Measurements from ENCODE around the gene NOP14.

The NOP14 gene

DNA sequence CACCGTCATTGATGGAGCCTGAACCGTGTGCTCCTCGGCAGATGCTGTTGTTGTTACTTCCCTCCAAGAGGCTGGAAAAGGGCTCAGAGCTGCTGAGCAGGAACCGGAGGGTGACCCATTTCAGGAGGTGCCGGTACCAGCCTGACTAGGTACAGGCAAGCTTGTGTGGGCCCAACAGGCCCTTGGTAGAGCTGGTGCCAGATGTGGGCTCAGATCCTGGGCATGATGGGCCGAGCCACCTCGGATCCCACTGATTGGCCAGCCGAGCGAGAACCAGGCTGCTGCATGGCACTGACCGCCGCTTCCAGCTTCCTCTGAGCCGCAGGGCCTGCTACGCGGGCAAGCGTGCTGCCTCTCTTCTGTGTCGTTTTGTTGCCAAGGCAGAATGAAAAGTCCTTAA is 33.7 kb downstream of the NOP14 start:
- no peak for DNase-seq (ENCODE audit: low read depth)
- TF ChIP-seq, protein P1, sequence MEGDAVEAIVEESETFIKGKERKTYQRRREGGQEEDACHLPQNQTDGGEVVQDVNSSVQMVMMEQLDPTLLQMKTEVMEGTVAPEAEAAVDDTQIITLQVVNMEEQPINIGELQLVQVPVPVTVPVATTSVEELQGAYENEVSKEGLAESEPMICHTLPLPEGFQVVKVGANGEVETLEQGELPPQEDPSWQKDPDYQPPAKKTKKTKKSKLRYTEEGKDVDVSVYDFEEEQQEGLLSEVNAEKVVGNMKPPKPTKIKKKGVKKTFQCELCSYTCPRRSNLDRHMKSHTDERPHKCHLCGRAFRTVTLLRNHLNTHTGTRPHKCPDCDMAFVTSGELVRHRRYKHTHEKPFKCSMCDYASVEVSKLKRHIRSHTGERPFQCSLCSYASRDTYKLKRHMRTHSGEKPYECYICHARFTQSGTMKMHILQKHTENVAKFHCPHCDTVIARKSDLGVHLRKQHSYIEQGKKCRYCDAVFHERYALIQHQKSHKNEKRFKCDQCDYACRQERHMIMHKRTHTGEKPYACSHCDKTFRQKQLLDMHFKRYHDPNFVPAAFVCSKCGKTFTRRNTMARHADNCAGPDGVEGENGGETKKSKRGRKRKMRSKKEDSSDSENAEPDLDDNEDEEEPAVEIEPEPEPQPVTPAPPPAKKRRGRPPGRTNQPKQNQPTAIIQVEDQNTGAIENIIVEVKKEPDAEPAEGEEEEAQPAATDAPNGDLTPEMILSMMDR (IDR thresholded peaks at IDR 0.05; ENCODE audit: low read depth, low read length, missing control alignments), result no peak
- H3K4me3 ChIP-seq (ENCODE audit: low read depth, low read length), result no peak overlapping the region

DNA sequence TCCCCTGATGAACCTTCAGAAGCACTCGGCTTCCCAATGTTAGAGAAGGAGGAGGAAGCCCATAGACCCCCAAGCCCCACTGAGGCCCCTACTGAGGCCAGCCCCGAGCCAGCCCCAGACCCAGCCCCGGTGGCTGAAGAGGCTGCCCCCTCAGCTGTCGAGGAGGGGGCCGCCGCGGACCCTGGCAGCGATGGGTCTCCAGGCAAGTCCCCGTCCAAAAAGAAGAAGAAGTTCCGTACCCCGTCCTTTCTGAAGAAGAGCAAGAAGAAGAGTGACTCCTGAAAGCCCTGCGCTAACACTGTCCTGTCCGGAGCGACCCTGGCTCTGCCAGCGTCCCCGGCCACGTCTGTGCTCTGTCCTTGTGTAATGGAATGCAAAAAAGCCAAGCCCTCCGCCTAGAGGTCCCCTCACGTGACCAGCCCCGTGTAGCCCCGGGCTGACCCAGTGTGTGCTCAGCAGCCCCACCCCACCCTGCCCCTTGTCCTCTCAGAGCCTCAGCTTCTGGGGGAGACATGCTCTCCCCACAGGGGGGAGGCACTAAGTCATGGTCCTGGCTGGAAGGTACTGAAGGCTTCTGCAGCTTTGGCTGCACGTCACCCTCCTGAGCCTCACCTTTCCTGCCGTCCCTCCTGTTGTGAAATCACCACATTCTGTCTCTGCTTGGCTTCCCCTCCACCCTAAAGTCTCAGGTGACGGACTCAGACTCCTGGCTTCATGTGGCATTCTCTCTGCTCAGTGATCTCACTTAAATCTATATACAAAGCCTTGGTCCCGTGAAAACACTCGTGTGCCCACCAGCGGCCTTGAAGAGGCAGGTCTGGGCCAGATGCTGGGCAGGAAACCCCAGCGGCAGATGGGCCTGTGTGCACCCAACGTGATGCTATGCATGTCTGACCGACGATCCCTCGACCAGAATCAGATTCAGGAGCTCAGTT is 34.7 kb downstream of the NOP14 start:
- DNase-seq (ENCODE audit: low read depth), result no peak
- no peak overlapping the region for H3K4me3 ChIP-seq (ENCODE audit: low read depth, low read length)
- TF ChIP-seq, protein P1 (IDR thresholded peaks at IDR 0.05; ENCODE audit: low read depth, low read length, missing control alignments), result no peak

DNA sequence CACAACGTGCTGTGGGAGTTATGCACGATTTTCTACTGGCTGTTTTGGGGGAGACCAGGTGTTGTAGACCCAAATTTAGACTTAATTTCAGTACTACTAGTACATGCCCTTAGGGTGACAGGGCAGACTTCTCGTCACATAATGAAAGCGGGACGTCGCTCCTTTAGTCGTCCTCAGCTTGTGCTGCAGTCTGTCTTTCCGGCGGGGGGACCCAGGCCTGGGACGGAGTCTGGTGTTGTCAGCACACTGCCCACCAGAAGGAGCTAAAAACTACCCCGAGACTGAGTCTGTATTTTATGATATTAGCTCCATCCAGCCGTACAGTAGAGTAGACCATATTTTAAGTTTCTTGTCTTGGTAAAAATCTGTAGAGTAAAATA is 35.5 kb downstream of the NOP14 start:
- TF ChIP-seq, protein P1 (IDR thresholded peaks at IDR 0.05; ENCODE audit: low read depth, low read length, missing control alignments), result no peak
- no peak overlapping the region for H3K4me3 ChIP-seq (ENCODE audit: low read depth, low read length)
- DNase-seq (ENCODE audit: low read depth), result no peak

DNA sequence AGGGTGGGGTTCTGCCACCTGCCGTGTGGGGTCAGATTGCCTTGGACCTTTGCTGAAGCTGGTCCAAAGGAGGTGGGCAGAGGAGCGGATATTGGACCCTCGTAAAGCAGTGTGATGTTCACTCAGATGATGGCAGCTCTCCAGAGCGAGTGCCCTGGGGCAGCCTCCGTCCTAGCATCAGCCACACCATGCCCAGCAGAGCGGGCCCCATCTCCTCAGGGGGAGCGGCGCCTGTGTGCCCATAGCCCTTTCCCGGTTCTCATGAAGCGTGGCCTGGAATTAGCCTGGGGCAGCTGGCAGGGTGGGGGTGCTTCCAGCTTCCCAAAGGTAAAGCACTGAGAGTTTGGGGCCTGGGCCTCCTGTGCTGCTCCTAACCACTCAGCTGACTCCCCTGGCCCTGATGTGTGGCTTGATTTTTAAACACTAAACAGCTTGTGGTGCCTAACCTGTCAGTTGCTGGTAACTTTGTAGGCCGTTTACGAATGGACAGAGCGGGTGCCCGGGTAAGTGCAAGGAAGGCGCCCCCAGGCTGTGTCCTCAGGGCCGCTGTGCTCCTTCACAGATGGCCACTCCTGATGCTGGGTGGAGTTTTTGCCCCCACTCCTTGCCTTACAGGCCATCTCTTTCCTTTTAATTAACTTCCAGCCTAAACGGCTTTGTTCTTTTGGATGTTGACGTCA is 36.0 kb downstream of the NOP14 start:
- TF ChIP-seq, protein P1 (IDR thresholded peaks at IDR 0.05; ENCODE audit: low read depth, low read length, missing control alignments), result no peak
- H3K4me3 ChIP-seq (ENCODE audit: low read depth, low read length), result no peak overlapping the region
- no peak for DNase-seq (ENCODE audit: low read depth)

DNA sequence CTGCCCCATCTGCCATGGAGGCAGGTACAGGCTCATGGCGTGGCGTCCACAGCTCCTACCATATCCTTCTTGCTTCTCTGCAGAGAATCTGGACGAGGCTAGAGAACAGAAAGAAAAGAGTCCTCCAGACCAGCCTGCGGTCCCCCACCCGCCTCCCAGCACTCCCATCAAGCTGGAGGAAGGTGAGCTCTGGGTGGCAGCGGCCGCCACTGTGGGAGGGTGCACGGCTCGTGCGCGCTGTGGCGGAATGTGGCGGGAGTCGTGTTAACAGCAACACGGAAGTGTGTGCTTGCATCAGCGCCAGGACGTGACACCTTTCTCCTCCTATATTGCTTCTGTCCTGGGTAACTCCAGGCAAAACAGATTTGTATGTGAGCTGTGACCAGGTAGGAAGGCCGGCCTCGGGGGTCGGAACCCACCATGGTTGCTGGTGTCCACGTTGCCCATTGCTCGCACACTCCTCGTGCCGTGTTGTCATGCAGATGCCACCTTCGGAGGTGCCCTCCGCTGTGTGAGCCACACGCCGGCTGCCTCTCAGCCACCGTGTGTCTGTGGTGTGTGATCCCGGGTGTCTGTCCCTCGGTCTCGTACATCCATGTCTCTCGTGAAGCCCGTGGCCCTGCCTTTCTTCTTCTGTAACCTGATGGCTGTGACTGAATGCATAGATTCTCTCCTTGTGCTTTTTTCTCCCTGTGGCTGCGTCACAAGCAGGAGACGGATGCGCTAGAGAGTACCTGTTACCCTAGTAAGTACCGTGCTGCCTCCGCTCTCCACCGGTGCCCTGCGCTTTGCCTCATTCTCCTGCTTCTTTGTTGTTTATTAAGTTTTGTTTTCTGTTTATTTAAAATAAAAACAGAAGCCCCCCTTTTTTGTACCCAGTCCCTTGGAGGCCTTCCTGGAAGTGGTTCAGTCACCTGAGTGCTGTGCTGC is 37.0 kb downstream of the NOP14 start:
- no peak for DNase-seq (ENCODE audit: low read depth)
- TF ChIP-seq, protein P1 (IDR thresholded peaks at IDR 0.05; ENCODE audit: low read depth, low read length, missing control alignments), result no peak
- H3K4me3 ChIP-seq (ENCODE audit: low read depth, low read length), result no peak overlapping the region

DNA sequence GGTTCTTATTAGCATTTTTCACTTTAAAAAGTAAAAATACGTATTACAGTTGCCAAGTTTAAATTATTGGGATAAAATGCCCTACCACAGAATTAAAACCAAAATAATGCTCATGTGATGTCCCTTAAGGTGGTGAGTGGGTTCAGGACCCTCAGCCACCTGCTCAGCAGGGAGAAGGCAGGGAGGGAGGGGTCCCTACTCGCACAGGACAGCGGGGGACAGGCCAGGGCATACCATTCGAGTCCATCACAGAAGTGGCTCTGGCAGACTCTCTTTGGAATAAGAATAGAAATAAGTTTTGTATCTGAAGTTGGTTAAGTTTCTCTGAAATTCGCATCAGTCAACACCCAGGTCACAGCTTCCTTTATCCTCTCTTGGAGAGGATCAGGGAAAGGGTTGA is 37.7 kb downstream of the NOP14 start:
- no peak overlapping the region for H3K4me3 ChIP-seq (ENCODE audit: low read depth, low read length)
- DNase-seq (ENCODE audit: low read depth), result no peak
- TF ChIP-seq, protein P1 (IDR thresholded peaks at IDR 0.05; ENCODE audit: low read depth, low read length, missing control alignments), result no peak
